Measurements from ENCODE around the gene ST7. TPM values are rescaled to one million over a fixed set of nuclear protein-coding genes. Genes with fewer than 3 reads are reported as not detected.

ST7 gene
- total and polyA plus RNA-seq, 2 donors (not counting 1 experiment from before 2014, with no cell fraction given), result 2.3 to 4.6 TPM

DNA sequence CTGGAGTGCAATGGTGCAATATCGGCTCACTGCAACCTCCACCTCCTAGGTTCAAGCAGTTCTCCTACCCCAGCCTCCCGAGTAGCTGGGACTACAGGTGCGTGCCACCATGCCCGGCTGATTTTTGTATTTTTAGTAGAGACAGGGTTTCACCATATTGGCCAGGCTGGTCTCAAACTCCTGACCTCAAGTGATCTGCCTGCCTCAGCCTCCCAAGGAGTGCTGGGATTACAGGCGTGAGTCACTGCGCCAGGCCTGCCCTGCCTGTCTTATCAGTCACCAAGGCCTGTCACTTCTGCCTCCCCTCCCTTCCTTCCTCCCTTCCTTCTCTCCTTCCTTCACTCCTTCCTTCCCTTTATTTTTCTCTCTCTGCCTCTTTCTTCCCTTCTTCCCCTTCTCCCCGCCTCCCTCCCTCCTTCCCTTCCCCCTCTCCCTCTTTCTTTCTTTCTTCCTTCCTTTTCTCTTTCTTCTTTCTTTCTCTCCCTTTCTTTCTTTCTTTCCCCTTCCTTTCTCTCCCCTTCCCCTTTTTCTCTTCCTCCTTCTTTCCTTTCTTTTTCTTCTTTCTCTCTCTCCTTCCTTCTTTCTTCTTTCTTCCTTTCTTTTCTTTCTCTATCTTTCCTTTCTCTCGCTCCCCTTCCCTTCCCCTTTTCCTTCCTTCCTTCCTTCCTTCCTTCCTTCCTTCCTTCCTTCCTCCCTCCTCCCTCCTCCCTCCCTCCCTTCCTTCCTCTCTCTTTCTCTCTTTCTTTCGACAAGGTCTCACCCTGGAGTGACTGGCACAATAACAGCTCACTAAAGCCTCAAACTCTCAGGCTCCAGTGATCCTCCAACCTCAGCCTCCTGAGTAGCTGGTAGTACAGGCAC is 3.1 kb upstream of the ST7 start:
- no peak overlapping the region for H3K4me3 Mint-ChIP-seq
- TF ChIP-seq EZH2 (IDR thresholded peaks at IDR 0.05; ENCODE audit: borderline replicate concordance, insufficient read depth, low read depth, low read length, poor library complexity, severe bottlenecking) (no peak), CTCF (IDR thresholded peaks at IDR 0.05) (no peak)
- H3K9me3 ChIP-seq (ENCODE audit: control extremely low read depth in 1 of 3, control insufficient read depth in 2 of 3, insufficient read depth in 1 of 3, low read length in 2 of 3), result no peaks in the 10 kb centered on the region
- no peak overlapping the region for H3K9ac ChIP-seq (ENCODE audit: low read length)
- H3K27ac Mint-ChIP-seq, result no peak overlapping the region
- peaks cover 12 to 13% of the 10 kb centered on the region in 2 donors for H3K4me1 ChIP-seq (ENCODE audit: control insufficient read depth in 2 of 2, insufficient read depth in 2 of 2, low read length in 2 of 2)
- ChIA-PET POLR2A (no interaction called here), CTCF (no interaction called here)
- H3K79me2 ChIP-seq (ENCODE audit: control insufficient read depth, insufficient read depth, low read length), result no peaks in the 10 kb centered on the region
- intact Hi-C loops (cut with micrococcal nuclease), result loop anchor here (10.0 kb wide), 1 partner anchor 425 kb away; the partner anchor contains the start of gene CAV1
- no peak for DNase-seq
- no peak overlapping the region for H3K4me2 ChIP-seq (replicated peaks; ENCODE audit: low read depth, low read length, poor library complexity, severe bottlenecking)
- H3K27me3 Mint-ChIP-seq, result peaks cover 6% of the 10 kb centered on the region
- no peak overlapping the region for H3K4me3 ChIP-seq (ENCODE audit: control extremely low read depth in 1 of 5, extremely low read depth in 1 of 5, insufficient read depth in 1 of 5, low read depth in 2 of 5, low read length in 4 of 5)
- peaks cover 0 to 19% (median 2%) of the 10 kb centered on the region in 4 experiments for H3K27me3 ChIP-seq (replicated peaks in 1 of 4; ENCODE audit: control extremely low read depth in 1 of 4, control insufficient read depth in 3 of 4, insufficient read depth in 4 of 4, low read length in 3 of 4)
- H3K9me3 Mint-ChIP-seq (ENCODE audit: insufficient read depth), result no peaks in the 10 kb centered on the region
- WGBS (ENCODE audit: insufficient coverage), result 97% methylated on average over 7 of the region's 9 CpGs
- H2AFZ ChIP-seq (ENCODE audit: insufficient read depth, low read depth, low read length, poor library complexity, severe bottlenecking), result no peak overlapping the region
- ATAC-seq (ENCODE audit: low read depth), result no peak
- H4K20me1 ChIP-seq (ENCODE audit: control insufficient read depth, insufficient read depth, low read length, poor library complexity, severe bottlenecking), result no peaks in the 10 kb centered on the region
- no peaks in the 10 kb centered on the region for H3K36me3 ChIP-seq (replicated peaks in 1 of 2; ENCODE audit: control extremely low read depth in 1 of 2, control insufficient read depth in 1 of 2, extremely low read depth in 1 of 2, insufficient read depth in 2 of 2, low read length in 1 of 2)
- no peak overlapping the region for H3K27ac ChIP-seq (ENCODE audit: low read length in 2 of 2)
- H3K4me1 Mint-ChIP-seq, result peaks cover 15% of the 10 kb centered on the region

GRCh38 chr7:116950889-116951351 is 2.4 kb upstream of the ST7 start:
- ChIA-PET POLR2A (no interaction called here), CTCF (no interaction called here)
- Histone ChIP-seq H3K27ac (ENCODE audit: low read length in 2 of 2) (no peak overlapping the region), H3K79me2 (ENCODE audit: control insufficient read depth, insufficient read depth, low read length) (no peaks in the 10 kb centered on the region), H3K36me3 (replicated peaks in 1 of 2; ENCODE audit: control extremely low read depth in 1 of 2, control insufficient read depth in 1 of 2, extremely low read depth in 1 of 2, insufficient read depth in 2 of 2, low read length in 1 of 2) (no peaks in the 10 kb centered on the region), H4K20me1 (ENCODE audit: control insufficient read depth, insufficient read depth, low read length, poor library complexity, severe bottlenecking) (no peaks in the 10 kb centered on the region), H3K27me3 (replicated peaks in 1 of 4; ENCODE audit: control extremely low read depth in 1 of 4, control insufficient read depth in 3 of 4, insufficient read depth in 4 of 4, low read length in 3 of 4) (peaks cover 0 to 19% (median 2%) of the 10 kb centered on the region in 4 experiments), H3K4me2 (replicated peaks; ENCODE audit: low read depth, low read length, poor library complexity, severe bottlenecking) (no peak overlapping the region), H3K4me3 (ENCODE audit: control extremely low read depth in 1 of 5, extremely low read depth in 1 of 5, insufficient read depth in 1 of 5, low read depth in 2 of 5, low read length in 4 of 5) (no peak overlapping the region), H2AFZ (ENCODE audit: insufficient read depth, low read depth, low read length, poor library complexity, severe bottlenecking) (no peak overlapping the region), H3K4me1 (ENCODE audit: control insufficient read depth in 2 of 2, insufficient read depth in 2 of 2, low read length in 2 of 2) (peaks cover 12 to 13% of the 10 kb centered on the region in 2 donors), H3K9me3 (ENCODE audit: control extremely low read depth in 1 of 3, control insufficient read depth in 2 of 3, insufficient read depth in 1 of 3, low read length in 2 of 3) (no peaks in the 10 kb centered on the region), H3K9ac (ENCODE audit: low read length) (no peak overlapping the region)
- Mint-ChIP-seq H3K9me3 (ENCODE audit: insufficient read depth) (no peaks in the 10 kb centered on the region), H3K27me3 (peaks cover 6% of the 10 kb centered on the region), H3K4me3 (no peak overlapping the region), H3K27ac (no peak overlapping the region), H3K4me1 (peaks cover 20% of the 10 kb centered on the region)
- whole genome bisulfite sequencing (ENCODE audit: insufficient coverage), result no CpG with 5 or more reads among the region's 5 CpGs
- TF ChIP-seq CTCF (IDR thresholded peaks at IDR 0.05) (no peak), EZH2 (IDR thresholded peaks at IDR 0.05; ENCODE audit: borderline replicate concordance, insufficient read depth, low read depth, low read length, poor library complexity, severe bottlenecking) (no peak)
- ATAC-seq (ENCODE audit: low read depth) (no peak), DNase-seq (no peak)
- intact Hi-C loops (cut with micrococcal nuclease), result loop anchor here (10.0 kb wide), 1 partner anchor 426 kb away; the partner anchor contains the start of gene CAV1
